Stimulated activated naive CD4-positive, alpha-beta T cell (primary cell): ENCODE data around the gene FRAS1.
A peak's percentile ranks its signal among the peaks of the same experiment; 100 is the strongest.
"Not testable (repeated sequence)": the region's sequence is repeated elsewhere in the genome, so short reads cannot be mapped to it uniquely, and the experiment has no call there.

ENCODE experiments used
- DNase-seq, 6 experiments: peaks; one replicate each; lab custom pipeline; 2025; lab: John Stamatoyannopoulos, UW

The FRAS1 gene

GRCh38 chr4:78057600-78058550 lies 752 bp downstream of the FRAS1 start:
- peak in 3 of 6 experiments; percentile 1 to 15 (median 11) for DNase-seq

- DNase-seq: peak in 1 of 6 experiments; percentile 12
These were observed 1.7 kb downstream of the FRAS1 start for GRCh38 chr4:78058591-78059523.

- no peak for DNase-seq
These were observed 2.4 kb downstream of the FRAS1 start for GRCh38 chr4:78059524-78059889.

GRCh38 chr4:78059938-78060337 lies 2.8 kb downstream of the FRAS1 start:
- no peak for DNase-seq

- no peak for DNase-seq
These were observed 4.9 kb downstream of the FRAS1 start for GRCh38 chr4:78061939-78062570.

- DNase-seq: no peak
These were observed 8.5 kb downstream of the FRAS1 start for GRCh38 chr4:78065508-78066192.

GRCh38 chr4:78068481-78068880 lies 11.4 kb downstream of the FRAS1 start:
- no peak for DNase-seq

GRCh38 chr4:78069319-78069718 lies 12.2 kb downstream of the FRAS1 start:
- DNase-seq: no peak

- DNase-seq: no peak
These were observed 12.7 kb downstream of the FRAS1 start for GRCh38 chr4:78069859-78070258.

- no peak for DNase-seq
These were observed 13.7 kb downstream of the FRAS1 start for GRCh38 chr4:78070731-78071282.

GRCh38 chr4:78074759-78075158 lies 17.6 kb downstream of the FRAS1 start:
- no peak for DNase-seq

- no peak for DNase-seq
These were observed 18.9 kb downstream of the FRAS1 start for GRCh38 chr4:78075986-78076385.

GRCh38 chr4:78078101-78078500 lies 21.0 kb downstream of the FRAS1 start:
- no peak for DNase-seq

- DNase-seq: no peak
These were observed 22.8 kb downstream of the FRAS1 start for GRCh38 chr4:78079726-78080430.

- no peak for DNase-seq
These were observed 24.4 kb downstream of the FRAS1 start for GRCh38 chr4:78081541-78081940.

GRCh38 chr4:78083035-78083434 lies 25.9 kb downstream of the FRAS1 start:
- no peak for DNase-seq

- no peak for DNase-seq
These were observed 34.4 kb downstream of the FRAS1 start for GRCh38 chr4:78091534-78091933.

GRCh38 chr4:78092350-78092749 lies 35.2 kb downstream of the FRAS1 start:
- not testable (repeated sequence) for DNase-seq

GRCh38 chr4:78092850-78093249 lies 35.7 kb downstream of the FRAS1 start:
- no peak for DNase-seq

GRCh38 chr4:78095081-78095480 lies 38.0 kb downstream of the FRAS1 start:
- DNase-seq: no peak

GRCh38 chr4:78099058-78099457 lies 41.9 kb downstream of the FRAS1 start:
- DNase-seq: no peak
